Left colon (tissue), 2 donors: ENCODE data around the gene DOCK4. TPM values are rescaled to one million over a fixed set of nuclear protein-coding genes. Genes with fewer than 3 reads are reported as not detected.
A peak's percentile ranks its signal among the peaks of the same experiment; 100 is the strongest.

ENCODE experiments used
- ATAC-seq: fragments of 200-7000 bp; cut with Tn5 transposase; one replicate; pipeline ENCODE4 v1.9.1; 2020; ENCODE audit warnings: mild to moderate bottlenecking, moderate library complexity
- DNase-seq, 2 donors: peaks; one replicate each; pipeline ENCODE4 v3.0.0-alpha.2; 2020
- intact Hi-C, 2 donors: fragments of 100-400 bp; cut with DNase I in 1 of 2; cut with micrococcal nuclease in 1 of 2; formaldehyde crosslinking; loops; one replicate each; pipeline versions ENCODE4 v1.11.2 to v1.14.0; 2022; cut with DNase I, micrococcal nuclease
- total RNA-seq, 2 donors: library from RNA; stranded (reverse); fragmentation: NEBNext Ultra II Directional; extraction: Animal tissue kit (Norgen Biotek cat#: 25700); gene quantifications; one replicate each; pipeline ENCODE4 v1.2.1, GENCODE V29; 2021
- donor health status: DM: no; HTN: no; CAD: no.
- donor health status: DM: yes; HTN: yes; CAD: no.

The DOCK4 gene
- total RNA-seq, 2 donors from 2014 or later = 6.6 to 11.5 TPM

DNA sequence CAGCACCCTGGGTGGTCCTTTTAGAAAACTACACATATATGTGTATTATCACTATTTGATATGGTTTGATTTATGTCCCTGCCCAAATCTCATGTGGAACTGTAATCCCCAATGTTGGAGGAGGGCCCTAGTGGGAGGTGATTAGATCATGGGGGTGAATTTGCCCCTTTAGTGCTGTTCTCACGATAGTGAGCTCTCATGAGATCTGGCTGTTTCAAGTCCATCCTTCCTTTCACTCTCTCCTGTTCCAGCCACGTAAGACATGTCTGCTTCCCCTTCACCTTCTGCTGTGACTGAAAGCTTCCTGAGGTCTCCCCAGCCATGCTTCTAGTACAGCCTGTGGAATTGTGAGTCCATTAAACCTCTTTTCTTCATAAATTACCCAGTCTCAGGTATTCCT is 37.3 kb downstream of the DOCK4 start:
- ATAC-seq = no peak
- DNase-seq = no peak
- intact Hi-C loops = no loop called here

- intact Hi-C loops = no loop called here
- no peak for ATAC-seq
- DNase-seq = no peak
Observed at GRCh38 chr7:112167147-112167546, 39.1 kb downstream of the DOCK4 start.

GRCh38 chr7:112162784-112163506 is 43.3 kb downstream of the DOCK4 start:
- intact Hi-C loops = no loop called here
- ATAC-seq (no peak), DNase-seq (no peak)

- intact Hi-C loops = no loop called here
- DNase-seq (no peak), ATAC-seq (peak; percentile 30)
Observed at GRCh38 chr7:112162142-112162766, 43.9 kb downstream of the DOCK4 start.

GRCh38 chr7:112161253-112162141 is 44.7 kb downstream of the DOCK4 start:
- no peak for ATAC-seq
- intact Hi-C loops = no loop called here
- DNase-seq = no peak

- intact Hi-C loops = no loop called here
- DNase-seq (no peak), ATAC-seq (no peak)
Observed at GRCh38 chr7:112160771-112161150, 45.4 kb downstream of the DOCK4 start.

- ATAC-seq = no peak
- intact Hi-C loops = no loop called here
- no peak for DNase-seq
Observed at GRCh38 chr7:112160130-112160770, 45.9 kb downstream of the DOCK4 start.

DNA sequence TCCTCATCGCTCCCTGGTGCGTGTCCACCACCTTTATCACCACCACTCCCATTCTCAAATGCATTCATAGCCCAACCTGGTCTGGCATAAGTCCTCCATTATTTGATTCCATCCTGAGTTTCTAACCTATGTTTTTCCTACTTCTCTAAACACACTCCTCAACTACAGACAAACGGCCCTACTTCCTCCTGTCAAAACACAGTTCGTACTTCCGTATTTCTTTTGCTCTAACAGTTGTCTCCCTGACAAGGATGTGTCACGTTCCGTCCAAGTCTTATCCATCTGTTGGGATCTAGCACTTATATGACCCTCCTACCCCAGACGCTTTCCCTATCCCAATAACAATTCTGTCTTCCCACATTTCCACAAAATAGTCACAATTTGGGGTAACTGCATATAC is 46.8 kb downstream of the DOCK4 start:
- DNase-seq (no peak), ATAC-seq (no peak)
- intact Hi-C loops = no loop called here

- intact Hi-C loops = no loop called here
- ATAC-seq (no peak), DNase-seq (no peak)
Observed at GRCh38 chr7:112157072-112157471, 49.1 kb downstream of the DOCK4 start.

- DNase-seq = no peak
- intact Hi-C loops = no loop called here
- ATAC-seq = no peak
Observed at GRCh38 chr7:112156412-112156811, 49.8 kb downstream of the DOCK4 start.

- ATAC-seq (no peak), DNase-seq (no peak)
- intact Hi-C loops = no loop called here
Observed at GRCh38 chr7:112154690-112155089, 51.5 kb downstream of the DOCK4 start.

- intact Hi-C loops = no loop called here
- DNase-seq (no peak), ATAC-seq (no peak)
Observed at GRCh38 chr7:112152186-112152585, 54.0 kb downstream of the DOCK4 start.

DNA sequence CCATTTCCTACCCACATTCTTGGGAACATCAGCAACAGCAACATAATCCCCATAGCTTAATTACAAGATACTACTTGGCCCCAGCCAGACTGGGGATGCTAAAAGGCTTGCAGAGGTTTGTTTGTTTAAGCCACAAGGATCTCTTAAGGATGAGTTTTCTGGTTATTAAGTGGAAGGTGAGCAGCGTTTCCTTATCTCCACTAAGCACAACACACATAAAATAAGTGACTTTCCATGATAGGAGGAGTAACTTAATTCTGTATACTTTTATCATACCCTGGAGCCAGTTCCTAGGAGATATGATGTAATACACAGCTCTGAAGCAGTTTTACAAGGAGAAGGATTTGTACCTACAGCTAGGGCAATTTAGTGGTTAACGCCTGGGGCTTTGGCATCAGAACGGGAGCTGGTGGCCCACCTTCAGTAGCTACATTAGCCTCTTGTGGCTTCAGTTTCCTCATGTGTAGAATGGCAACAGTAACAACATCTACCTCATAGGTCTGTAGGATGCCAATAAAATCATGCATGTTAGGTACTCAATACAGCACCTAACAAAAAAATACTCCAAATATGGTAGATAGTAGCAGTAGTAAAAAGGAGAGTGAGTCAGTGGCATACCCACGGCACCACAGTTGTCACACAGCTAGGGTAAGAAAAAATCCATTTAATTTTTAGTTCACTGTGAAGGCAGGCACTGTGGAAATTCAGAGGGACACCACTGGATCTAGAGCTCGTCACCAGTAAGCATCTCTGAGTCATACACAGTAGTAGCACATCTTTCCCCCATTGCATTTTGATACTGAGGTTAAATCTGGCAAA is 55.2 kb downstream of the DOCK4 start:
- ATAC-seq (no peak), DNase-seq (no peak)
- intact Hi-C loops = no loop called here

DNA sequence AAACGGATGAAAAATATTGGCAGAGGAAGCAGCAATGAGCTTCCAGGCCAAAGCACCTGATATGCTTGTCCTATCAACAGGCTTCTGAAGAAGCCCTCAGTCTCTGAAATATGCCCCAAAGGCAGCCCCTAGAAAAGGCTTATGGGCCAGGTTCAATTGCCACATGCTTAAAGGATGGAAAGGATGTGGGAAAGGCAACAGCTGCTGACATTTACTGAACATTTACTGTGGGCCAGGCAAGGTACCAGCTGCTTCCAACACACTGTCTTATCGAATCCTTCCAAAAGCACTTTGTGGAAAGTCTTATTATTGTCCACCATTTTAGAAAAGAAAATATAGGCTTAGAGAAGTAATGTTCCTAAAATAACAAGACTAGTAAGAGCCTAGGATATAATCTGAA is 56.5 kb downstream of the DOCK4 start:
- ATAC-seq = no peak

DNA sequence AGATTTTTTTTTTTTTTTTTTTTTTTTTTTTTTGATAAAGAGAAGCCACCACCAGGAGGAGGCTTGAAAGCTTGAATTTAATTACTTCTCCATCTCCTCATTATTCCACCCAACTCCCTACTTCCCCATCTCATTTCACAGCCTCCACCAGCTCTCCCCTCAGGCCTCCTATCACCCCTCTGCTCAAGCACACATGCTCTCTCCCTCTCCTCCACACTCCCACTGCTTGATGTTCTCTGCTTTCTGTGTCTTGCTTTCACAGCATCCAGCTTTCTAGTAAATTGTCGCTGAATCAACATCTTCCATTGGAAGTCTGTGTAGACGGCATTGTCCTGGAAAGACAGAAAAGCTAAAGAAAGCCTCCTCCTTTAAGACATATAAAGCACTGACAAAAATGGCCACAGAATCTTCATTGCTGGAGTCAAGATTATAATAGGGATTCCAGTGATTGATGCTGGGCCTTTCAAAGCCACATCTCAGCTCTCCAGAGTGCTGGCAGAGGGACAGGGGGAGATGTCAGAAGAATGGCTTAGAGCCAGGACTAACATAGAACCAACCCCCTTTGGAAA is 58.3 kb downstream of the DOCK4 start:
- DNase-seq = no peak
- intact Hi-C loops = no loop called here
- ATAC-seq = no peak

More for the DNA sequence above, 56.5 kb downstream of the DOCK4 start:
- DNase-seq = no peak
- intact Hi-C loops = no loop called here

- ATAC-seq (no peak), DNase-seq (no peak)
- intact Hi-C loops = no loop called here
Observed at GRCh38 chr7:112145206-112145605, 61.0 kb downstream of the DOCK4 start.

DNA sequence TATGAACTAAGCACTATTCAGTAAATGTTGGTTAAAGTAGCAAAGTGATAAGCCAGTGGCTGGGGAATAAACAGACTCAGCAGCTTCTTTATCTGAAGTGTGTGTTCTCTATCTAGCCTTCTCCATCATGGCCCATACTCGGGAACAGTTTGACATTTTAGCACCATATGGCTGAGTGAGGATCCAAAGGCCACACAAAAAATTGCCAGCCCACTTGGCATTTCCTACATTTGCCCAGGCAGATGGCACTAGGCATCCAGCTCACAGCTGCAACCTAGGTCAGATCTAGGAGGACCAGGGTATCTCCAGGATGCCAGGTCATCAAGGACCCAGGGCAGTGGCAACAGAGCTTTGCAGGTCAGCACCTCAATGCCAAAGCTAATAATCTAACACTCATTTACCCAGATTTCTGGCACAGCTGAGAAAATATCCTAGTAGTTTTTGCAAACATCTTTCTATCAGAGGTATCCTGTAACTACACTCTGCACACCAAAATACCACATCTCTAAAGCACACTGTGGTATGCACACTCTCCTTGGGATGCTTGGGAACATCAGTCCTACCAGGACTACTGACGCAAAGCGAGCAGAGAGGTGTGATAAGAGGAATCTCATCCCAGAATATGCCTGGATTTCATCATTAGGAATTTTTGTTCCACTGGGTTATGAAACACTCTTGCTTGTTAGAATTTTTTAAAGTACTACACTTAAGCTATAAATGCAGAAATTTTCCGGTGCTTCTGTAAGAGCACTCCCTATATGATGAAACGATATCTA is 61.7 kb downstream of the DOCK4 start:
- intact Hi-C loops = no loop called here
- ATAC-seq = no peak
- DNase-seq = no peak

DNA sequence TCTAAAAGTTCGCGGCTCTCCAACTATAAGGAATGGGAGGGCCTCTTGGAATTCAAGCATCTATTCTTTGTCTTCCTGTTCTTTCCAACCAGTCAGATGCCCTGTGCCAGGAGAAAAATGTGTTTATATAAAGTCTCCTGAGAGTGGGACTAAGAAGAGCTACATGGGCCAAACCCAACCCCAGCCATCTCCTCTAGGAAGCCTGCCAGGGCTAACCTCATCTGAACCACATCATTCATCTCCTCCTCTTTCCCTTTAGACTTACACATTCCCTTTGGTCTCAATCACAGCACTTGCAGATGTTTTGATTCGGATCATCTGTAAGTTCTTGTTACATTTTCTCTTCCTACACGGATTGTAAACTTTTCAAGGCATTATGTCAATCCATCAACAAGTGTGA is 62.6 kb downstream of the DOCK4 start:
- intact Hi-C loops = no loop called here
- DNase-seq (no peak), ATAC-seq (no peak)
